Esophagus squamous epithelium (tissue), 5 donors: ENCODE measurements around the gene TMEM127. TPM values are rescaled to one million over a fixed set of nuclear protein-coding genes. Genes with fewer than 3 reads are reported as not detected.

Source experiments
- DNase-seq: peaks from one replicate; lab custom pipeline; 2025; lab: John Stamatoyannopoulos, UW
- H3K27ac ChIP-seq, 4 donors: fragments of 200-600 bp; sonication (generic); one replicate each; pipeline ENCODE4 v1.5.1; 2016 to 2019; ENCODE audit warnings: mild to moderate bottlenecking in 1 of 4
- H3K27me3 ChIP-seq, 4 donors: fragments of 200-600 bp; sonication (generic); 1 replicate in 3 of 4; 2 replicates in 1 of 4; pipeline versions ENCODE4 v1.5.1 to v1.6.0; 2017 to 2021; ENCODE audit warnings: antibody characterized with exemption in 1 of 4
- H3K36me3 ChIP-seq, 3 donors: fragments of 200-600 bp; sonication (generic); one replicate each; pipeline ENCODE4 v1.5.1; 2016 to 2019
- H3K4me1 ChIP-seq, 3 donors: fragments of 200-600 bp; sonication (generic); one replicate each; pipeline ENCODE4 v1.5.1; 2017 to 2019
- H3K4me3 ChIP-seq, 4 donors: fragments of 200-600 bp; sonication (generic); 1 replicate in 3 of 4; 2 replicates in 1 of 4; pipeline ENCODE4 v1.5.1; 2016 to 2019; ENCODE audit warnings: mild to moderate bottlenecking in 2 of 4, moderate library complexity in 1 of 4
- H3K9me3 ChIP-seq, 3 donors: fragments of 200-600 bp; sonication (generic); one replicate each; pipeline ENCODE4 v1.5.1; 2016 to 2019
- CTCF ChIP-seq, 6 experiments: fragments of 450-650 bp in 4 of 6; fragments of 200-600 bp in 2 of 6; sonication (generic) in 2 of 6; IDR thresholded peaks; one replicate each; pipeline ENCODE4 v1.5.1; 2016 to 2019; ENCODE audit warnings: antibody characterized with exemption in 6 of 6, mild to moderate bottlenecking in 4 of 6, moderate library complexity in 4 of 6
- POLR2A ChIP-seq, 4 donors: fragments of 450-650 bp; IDR thresholded peaks; one replicate each; pipeline ENCODE4 v1.6.1; 2017; ENCODE audit warnings: antibody characterized with exemption in 4 of 4, mild to moderate bottlenecking in 4 of 4, moderate library complexity in 3 of 4
- WGBS, 2 donors: methylation state at CpG; one replicate each; pipeline ENCODE4 v1.1.5; 2018; 5-methylcytosine and 5-hydroxymethylcytosine counted together
- intact Hi-C: fragments of 100-400 bp; cut with DNase I; formaldehyde crosslinking; loops from one replicate; pipeline ENCODE4 v1.15.0; 2022
- total RNA-seq, 4 donors: library from RNA; depleted of rRNA; stranded (reverse); fragments of >200 nt; gene quantifications; one replicate each; pipeline ENCODE4 v1.1.0, GENCODE V29; 2016
- donor health status: DM: yes; HTN: yes; CAD: no.

TMEM127 gene
- total RNA-seq = 10 to 100 TPM; 26.0 to 45.9 (median 30.5) TPM

- Histone ChIP-seq H3K27ac (peak within 1 kb of the TSS; percentile 92 to 98 (median 98)), H3K4me3 (peak within 1 kb of the TSS; percentile 92 to 99 (median 96)), H3K4me1 (peaks cover 19 to 57% (median 40%) of the 10 kb centered on the region in 3 donors), H3K27me3 (no peaks in the 10 kb centered on the region), H3K9me3 (no peaks in the 10 kb centered on the region), H3K36me3 (peaks cover 4 to 61% (median 25%) of the 10 kb centered on the region in 3 donors)
- WGBS, 2 donors = 0% methylated on average over 4 to 7 of the region's 81 CpGs
- intact Hi-C loops = no loop called here
- TF ChIP-seq POLR2A (IDR thresholded peaks at IDR 0.05) = peak in 3 of 4 donors; percentile 87 to 95 (median 91)
- TF ChIP-seq CTCF (IDR thresholded peaks at IDR 0.05) = peak in 4 of 6 experiments; percentile 36 to 58 (median 42)
- DNase-seq = peak; percentile 96
These were observed at the start of gene TMEM127, which contains the start of gene CIAO1 for GRCh38 chr2:96265840-96266679. Gene TMEM127 (minus strand): TSS chr2:96265997. CDS start chr2:96265381, 616 bp downstream. Gene CIAO1 (plus strand): TSS chr2:96266225. CDS start chr2:96266351, 126 bp downstream.

- intact Hi-C loops = no loop called here
- H3K27ac ChIP-seq = no peak overlapping the region
- WGBS, 2 donors = 67 to 82% methylated on average over 3 of the region's 3 CpGs
These were observed 49.2 kb upstream of the TMEM127 start for GRCh38 chr2:96315005-96315399.

GRCh38 chr2:96308248-96308647 lies 42.5 kb upstream of the TMEM127 start:
- no peak for TF ChIP-seq POLR2A (IDR thresholded peaks at IDR 0.05)
- TF ChIP-seq CTCF (IDR thresholded peaks at IDR 0.05) = no peak
- intact Hi-C loops = no loop called here

More at GRCh38 chr2:96315005-96315399, 49.2 kb upstream of the TMEM127 start:
- peaks cover 0 to 17% (median 3%) of the 10 kb centered on the region in 4 donors for H3K27me3 ChIP-seq
- peaks cover 0 to under 1% (median 0%) of the 10 kb centered on the region in 3 donors for H3K4me1 ChIP-seq
- DNase-seq = no peak
- H3K36me3 ChIP-seq = no peaks in the 10 kb centered on the region
- no peaks in the 10 kb centered on the region for H3K9me3 ChIP-seq
- no peak for TF ChIP-seq CTCF (IDR thresholded peaks at IDR 0.05)
- H3K4me3 ChIP-seq = no peak overlapping the region

GRCh38 chr2:96306370-96306769 lies 40.6 kb upstream of the TMEM127 start:
- WGBS, 2 donors = 50 to 93% methylated on average over 1 to 3 of the region's 3 CpGs
- no peak for DNase-seq
- intact Hi-C loops = no loop called here
- no peaks in the 10 kb centered on the region for H3K27me3 ChIP-seq
- peak overlapping the region; percentile 87 to 90 (median 88) for H3K27ac ChIP-seq
- H3K4me1 ChIP-seq = peaks cover 6 to 46% (median 11%) of the 10 kb centered on the region in 3 donors
- H3K36me3 ChIP-seq = peaks cover 13 to 33% (median 19%) of the 10 kb centered on the region in 3 donors
- TF ChIP-seq CTCF (IDR thresholded peaks at IDR 0.05) = no peak
- no peak for TF ChIP-seq POLR2A (IDR thresholded peaks at IDR 0.05)
- peak overlapping the region in 3 of 4 donors; percentile 74 to 79 (median 75) for H3K4me3 ChIP-seq
- no peaks in the 10 kb centered on the region for H3K9me3 ChIP-seq

More at GRCh38 chr2:96308248-96308647, 42.5 kb upstream of the TMEM127 start:
- Histone ChIP-seq H3K4me1 (peaks cover 6 to 27% (median 11%) of the 10 kb centered on the region in 3 donors), H3K4me3 (no peak overlapping the region), H3K27me3 (no peaks in the 10 kb centered on the region), H3K27ac (no peak overlapping the region), H3K36me3 (peaks cover 0 to 14% (median 1%) of the 10 kb centered on the region in 3 donors), H3K9me3 (no peaks in the 10 kb centered on the region)
- WGBS, 2 donors = 90 to 93% methylated on average over 1 to 4 of the region's 5 CpGs
- DNase-seq = no peak

GRCh38 chr2:96305979-96306308 lies 40.1 kb upstream of the TMEM127 start:
- no peaks in the 10 kb centered on the region for H3K27me3 ChIP-seq
- H3K27ac ChIP-seq = peak overlapping the region; percentile 87 to 90 (median 88)
- H3K36me3 ChIP-seq = peaks cover 17 to 37% (median 23%) of the 10 kb centered on the region in 3 donors
- 13 to 16% methylated on average over 8 to 9 of the region's 9 CpGs for WGBS, 2 donors
- peaks cover 6 to 49% (median 11%) of the 10 kb centered on the region in 3 donors for H3K4me1 ChIP-seq
- DNase-seq = no peak
- H3K9me3 ChIP-seq = no peaks in the 10 kb centered on the region
- TF ChIP-seq POLR2A (IDR thresholded peaks at IDR 0.05) (no peak), CTCF (IDR thresholded peaks at IDR 0.05) (no peak)
- intact Hi-C loops = no loop called here
- H3K4me3 ChIP-seq = peak overlapping the region; percentile 60 to 79 (median 74)
